ENCODE data around the gene BPHL.
"Not testable (repeated sequence)": the region's sequence is repeated elsewhere in the genome, so short reads cannot be mapped to it uniquely, and the experiment has no call there.

Gene BPHL

DNA sequence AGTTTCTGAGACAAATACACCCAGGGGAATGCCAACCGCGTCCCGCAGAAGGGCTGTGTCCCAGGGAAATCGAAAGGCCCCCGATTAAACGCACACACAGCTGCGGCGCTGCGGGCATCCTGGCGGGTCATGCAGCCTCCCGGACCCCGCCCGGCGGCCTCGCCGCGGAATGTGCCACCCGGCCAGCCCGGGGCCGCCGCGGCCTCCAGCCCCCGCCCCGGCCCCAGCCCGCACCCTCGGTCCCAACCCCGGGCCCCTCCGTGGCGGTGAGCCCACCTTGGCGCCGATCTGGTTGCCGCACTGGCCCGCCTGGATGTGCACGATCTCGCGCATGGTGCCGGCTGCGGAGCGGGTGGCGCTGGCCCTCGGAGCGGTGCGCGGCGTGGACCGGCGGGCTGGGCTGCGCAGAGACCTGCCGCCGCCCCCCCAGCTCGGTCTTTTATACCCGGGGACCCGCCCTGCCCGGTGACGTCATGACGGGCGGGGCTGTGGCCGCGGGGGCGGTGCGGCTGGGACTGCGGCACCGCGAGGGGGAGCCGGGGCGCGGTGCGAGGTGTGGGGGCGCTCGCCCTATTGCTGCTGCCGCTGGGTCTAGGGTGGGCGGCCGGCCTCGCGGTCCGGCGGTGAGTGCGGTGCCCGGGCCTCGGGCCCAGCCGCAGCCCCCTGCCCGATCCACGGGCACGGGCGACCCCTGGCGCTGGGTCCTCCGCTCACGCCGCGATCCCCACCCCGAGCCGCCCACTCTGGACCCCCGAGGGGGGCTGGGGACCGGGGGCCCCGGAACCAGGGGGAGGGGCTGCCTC is 38.8 kb downstream of the BPHL start, which contains the start of gene TUBB2A:
TSS of gene TUBB2A (minus strand) at position 414 of the 803 bp plus-strand sequence. CDS start at position 333, 81 bp downstream.
- DNase-seq: peak; percentile 85

DNA sequence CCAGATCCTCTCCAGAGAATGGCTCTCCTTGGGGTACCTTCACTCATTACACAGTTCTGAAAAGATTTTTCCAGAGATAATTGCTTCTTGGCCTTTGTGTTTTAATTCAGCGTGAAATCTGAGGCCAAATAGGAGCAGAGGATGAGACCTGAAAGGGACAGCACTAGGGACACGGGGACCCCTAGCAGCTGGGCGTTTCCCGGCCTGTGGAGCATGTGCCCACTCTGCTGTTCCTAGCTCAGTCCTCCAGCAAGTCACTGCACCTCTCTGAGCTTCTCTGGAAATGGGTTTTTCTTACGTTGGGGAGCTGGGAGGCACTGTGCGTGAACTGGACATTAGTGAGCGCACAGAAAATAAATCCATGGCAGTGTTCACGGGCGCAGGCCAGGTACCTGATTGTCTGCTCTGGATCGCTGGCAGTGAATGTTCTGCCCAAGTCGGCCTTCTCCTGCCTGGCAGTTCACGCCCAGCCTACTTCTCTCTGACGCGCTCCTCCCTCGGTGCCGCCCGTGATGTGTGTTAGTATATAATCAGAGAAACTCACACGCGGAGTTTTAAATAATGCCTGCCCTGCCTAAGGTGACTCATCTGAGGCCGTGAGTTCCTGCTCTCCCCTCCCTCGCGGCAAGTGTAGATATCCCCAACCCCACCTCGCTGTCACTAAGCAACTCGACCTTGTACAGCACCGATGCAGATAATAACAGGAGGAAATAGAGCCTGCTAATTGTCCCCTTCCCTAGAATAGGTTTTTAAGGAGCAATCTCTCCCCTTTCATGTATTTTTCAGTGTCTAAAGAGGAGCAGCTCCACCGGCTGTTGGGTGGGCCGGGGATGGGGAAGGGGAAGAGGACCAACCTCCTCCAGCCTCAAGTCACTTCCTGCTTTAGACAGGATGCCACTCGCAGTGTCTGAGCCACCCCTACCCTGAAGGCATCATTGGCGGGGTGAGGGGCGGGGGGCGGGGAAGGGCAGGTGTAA is 41.6 kb downstream of the BPHL start:
- peak; percentile 61 for DNase-seq

DNA sequence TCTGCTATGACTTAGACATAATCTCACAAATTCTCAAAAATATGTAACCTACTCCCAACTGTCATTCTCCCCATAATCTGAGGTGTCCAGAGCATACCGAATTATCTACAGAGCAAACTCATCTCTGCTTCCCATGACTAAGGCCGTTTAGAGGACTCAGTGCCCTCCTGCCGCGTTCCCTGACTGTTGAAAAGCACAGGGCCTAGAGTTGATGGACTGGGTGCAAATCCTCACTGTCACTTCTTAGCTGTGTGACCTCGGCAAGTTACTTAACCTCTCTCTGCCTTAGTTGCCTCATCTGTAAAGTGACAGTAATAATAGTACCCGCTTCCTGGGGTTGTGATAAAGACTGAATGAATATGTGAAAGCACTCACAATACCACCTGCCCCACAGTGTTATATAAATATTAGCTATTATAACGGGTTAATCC is 43.6 kb downstream of the BPHL start:
- no peak for DNase-seq

DNA sequence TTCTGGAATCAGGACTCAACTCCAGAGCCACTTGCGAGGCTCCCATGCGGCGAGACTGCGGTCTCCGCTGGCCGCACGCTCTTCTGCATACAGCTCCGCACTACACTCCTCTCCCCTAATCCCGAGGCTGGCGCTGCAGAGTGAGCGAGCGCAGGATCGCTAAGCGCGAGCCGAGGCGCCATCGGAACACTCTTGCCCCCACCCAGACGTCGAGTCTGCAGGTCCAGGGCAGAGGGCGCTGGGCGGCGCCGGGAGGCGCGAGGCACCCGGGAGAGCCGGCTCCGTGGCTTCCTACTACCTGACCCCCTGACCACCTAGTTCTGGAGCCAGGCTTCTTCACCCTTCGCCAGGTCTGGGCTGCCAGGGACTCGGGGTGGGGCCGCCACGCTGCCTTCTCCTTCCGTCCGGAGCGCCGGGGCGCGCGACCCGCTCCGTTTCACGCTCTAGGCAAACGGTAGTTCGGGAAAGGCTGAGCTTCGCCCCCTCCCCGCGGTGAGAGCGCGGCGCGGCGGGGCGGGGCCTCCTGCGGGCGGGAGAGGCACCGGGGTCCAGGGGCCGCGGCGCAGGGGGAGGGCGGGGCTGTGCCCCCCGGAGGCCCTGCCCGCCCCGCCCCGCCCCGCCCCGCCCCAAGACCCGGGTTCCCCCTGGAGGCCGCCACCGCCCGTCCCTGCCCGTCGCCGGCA is 44.2 kb downstream of the BPHL start:
- DNase-seq: peak; percentile 34

DNA sequence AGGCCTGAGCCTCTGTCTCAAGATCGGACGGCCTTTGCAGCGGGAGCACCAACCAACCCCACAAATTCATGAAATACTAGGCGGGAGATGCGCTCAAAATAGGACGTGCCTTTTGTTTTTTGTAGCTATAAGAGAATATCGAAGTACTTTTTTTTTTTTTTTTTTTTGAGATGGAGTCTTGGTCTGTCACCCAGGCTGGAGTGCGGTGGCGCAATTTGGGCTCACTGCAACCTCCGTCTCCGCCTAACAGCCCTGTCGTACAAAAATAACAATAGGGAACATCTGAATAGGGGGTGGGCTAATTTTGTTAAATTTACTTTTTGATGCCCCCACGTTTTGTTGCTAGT is 44.7 kb downstream of the BPHL start:
- no peak for DNase-seq

DNA sequence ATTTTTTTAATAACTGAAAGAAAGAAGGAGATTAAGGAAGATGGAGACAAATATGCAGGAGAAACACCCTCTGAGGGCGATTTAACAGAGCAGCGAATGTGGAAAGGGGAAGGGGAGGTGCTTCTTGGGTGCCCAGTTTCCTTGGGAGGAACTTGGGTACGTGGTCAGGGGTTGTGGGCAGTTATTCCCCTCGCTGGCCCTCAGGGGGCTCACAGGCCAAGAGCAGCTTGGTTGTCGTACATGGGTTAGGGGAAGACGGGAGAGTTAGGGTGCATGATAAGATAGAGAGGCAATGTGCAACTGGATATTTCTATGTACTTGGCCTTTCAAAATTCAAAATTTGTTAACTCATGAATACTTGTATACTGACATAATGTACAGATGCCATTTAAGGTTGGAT is 45.9 kb downstream of the BPHL start:
- DNase-seq: no peak

DNA sequence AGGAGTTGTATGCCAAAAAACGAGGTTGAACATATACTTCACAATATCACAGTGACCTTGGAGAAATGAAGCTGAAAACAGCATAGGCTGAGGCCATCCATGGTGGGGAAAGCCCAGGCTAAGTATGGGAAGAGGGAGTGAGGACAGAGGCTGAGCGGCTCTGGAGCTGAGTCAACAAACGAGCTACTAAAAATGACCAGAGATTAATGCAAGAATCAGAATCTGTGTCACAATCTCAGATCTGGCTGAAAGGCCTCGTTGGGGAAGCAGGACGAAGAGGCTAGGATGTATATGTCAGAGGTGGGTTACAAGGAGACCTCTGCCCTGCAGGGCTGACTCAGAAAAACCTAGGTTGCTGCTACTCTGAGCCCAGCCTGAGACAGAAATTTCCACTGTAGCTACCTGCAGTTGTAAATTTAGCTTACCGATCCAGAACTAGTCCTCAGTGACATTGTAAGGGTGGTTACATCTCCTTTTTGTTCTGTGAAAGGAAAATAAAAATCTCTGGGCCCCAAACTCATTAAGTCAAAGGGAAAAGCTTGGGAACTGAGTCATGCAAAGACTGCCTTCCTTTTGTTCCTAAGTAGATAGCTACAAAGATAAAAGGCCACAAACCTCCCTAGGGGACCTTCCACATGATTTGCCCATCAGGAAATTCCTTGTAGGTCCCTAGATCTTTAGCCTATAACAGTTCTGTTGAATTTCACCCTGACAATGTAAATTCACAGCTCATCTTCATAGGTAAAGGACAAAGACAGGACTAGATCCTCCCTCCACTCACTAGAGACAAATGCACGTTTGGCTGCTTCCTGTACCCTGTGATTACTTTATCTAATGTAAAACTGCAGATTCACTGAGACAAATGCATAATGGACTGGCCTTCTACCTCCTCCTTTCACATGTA is 47.4 kb downstream of the BPHL start:
- DNase-seq: no peak

DNA sequence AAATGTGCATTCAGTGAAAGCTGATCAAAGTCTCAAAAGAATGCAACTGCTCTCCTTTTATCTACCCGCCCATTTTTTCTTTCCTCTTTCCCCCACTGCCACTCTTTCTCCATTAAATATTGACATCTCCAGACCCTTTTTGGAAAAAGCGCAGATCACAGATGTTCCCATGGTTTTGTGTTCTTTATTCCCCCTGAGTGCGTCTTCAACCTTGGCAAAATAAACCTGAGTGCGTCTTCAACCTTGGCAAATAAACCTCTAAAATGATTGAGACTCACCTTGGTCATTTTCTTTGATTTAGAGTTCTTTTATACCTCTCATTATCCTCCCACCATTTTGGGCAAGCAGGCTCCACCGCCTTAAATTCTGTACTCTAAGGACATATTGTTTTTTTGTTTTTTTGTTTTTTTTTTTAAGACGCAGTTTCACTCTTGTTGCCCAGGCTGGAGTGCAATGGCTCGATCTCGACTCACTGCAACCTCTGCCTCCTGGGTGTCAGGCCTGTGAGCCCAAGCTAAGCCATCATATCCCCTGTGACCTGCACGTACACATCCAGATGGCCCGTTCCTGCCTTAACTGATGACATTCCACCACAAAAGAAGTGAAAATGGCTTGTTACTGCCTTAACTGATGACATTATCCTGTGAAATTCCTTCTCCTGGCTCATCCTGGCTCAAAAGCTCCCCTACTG is 48.2 kb downstream of the BPHL start:
- not testable (repeated sequence) for DNase-seq

DNA sequence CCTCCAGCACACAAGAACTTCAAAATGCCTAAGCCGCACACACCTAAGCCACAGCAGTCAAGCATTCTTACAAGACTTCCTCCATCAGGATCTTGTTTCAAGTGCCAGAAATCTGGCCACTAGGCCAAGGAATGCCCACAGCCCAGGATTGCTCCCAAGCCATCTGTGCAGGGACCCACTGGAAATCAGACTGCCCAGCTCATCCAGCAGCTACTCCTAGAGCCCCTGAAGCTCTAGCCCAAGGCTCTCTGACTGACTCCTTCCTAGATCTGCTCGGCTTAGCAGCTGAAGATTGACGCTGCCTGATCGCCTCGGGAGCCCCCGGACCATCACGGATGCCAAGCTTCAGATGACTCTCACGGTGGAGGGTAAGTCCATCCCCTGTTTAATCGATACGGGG is 49.5 kb downstream of the BPHL start:
- not testable (repeated sequence) for DNase-seq

DNA sequence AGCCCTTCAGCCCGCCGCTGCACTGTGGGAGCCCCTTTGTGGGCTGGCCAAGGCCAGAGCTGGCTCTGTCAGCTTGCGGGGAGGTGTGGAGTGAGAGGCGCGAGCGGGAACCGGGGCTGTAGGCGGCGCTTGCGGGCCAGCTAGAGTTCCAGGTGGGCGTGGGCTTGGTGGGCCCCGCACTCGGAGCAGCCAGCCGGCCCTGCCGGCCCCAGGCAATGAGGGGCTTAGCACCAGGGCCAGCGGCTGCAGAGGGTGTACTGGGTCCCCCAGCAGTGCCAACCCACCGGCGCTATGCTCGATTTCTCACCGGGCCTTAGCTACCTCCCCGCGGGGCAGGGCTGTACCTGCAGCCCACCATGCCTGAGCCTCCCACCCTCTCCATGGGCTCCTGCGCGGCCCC is 52.2 kb downstream of the BPHL start:
- DNase-seq: not testable (repeated sequence)

DNA sequence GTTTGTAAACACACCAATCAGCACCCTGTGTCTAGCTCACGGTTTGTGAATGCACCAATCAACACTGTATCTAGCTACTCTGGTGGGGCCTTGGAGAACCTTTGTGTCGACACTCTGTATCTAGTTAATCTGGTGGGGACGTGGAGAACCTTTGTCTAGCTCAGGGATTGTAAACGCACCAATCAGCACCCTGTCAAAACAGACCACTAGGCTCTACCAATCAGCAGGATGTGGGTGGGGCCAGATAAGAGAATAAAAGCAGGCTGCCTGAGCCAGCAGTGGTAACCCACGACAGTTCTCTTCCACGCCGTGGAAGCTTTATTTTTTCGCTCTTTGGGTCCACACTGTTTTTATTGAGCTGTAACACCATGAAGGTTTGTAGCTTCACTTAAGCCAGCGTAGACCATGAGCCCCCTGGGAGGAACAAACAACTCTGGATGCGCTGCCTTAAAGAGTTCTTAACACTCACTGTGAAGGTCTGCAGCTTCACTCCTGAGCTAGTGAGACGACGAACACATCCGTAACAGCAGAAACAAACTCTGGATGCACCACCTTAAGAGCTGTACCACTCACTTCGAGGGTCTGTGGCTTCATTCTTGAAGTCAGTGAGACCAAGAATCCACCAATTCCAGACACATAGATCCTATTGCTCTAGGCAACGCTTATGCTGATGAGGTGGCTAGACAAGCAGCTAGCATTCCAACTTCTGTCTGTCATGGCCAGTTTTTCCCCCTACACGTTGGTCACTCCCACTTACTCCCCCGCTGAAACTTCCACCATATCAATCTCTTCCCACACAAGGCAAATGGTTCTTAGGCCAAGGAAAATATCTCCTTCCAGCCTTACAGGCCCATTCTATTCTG is 53.0 kb downstream of the BPHL start:
- not testable (repeated sequence) for DNase-seq

DNA sequence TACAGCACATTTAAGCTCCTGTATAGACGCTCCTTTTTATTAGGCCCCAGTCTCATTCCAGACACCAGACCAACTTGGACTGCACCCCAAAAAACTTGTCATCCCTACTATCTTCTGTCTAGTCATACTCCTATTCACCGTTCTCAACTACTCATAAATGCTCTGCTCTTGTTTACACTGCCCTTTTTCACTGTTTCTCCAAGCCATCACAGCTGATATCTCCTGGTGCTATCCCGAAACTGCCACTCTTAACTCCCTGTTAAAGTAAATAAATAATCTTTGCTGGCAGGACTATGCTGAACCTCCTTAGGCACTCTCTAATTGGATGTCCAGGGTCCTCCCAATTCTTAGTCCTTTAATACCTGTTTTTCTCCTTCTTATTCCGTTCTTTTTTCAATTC is 54.3 kb downstream of the BPHL start:
- DNase-seq: not testable (repeated sequence)

DNA sequence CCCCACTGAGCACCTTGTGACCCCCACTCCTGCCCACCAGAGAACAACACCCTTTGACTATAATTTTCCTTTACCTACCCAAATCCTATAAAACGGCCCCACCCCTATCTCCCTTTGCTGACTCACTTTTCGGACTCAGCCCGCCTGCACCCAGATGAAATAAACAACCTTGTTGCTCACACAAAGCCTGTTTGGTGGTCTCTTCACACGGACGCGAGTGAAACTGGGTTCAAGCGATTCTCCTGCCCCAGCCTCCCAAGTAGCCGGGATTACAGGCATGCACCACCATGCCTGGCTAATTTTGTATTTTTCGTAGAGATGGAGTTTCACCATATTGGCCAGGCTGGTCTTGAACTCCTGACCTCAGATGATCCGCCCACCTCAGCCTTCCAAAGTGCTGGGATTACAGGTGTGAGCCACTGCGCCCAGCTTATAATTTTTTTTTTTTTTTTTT is 55.2 kb downstream of the BPHL start:
- not testable (repeated sequence) for DNase-seq

DNA sequence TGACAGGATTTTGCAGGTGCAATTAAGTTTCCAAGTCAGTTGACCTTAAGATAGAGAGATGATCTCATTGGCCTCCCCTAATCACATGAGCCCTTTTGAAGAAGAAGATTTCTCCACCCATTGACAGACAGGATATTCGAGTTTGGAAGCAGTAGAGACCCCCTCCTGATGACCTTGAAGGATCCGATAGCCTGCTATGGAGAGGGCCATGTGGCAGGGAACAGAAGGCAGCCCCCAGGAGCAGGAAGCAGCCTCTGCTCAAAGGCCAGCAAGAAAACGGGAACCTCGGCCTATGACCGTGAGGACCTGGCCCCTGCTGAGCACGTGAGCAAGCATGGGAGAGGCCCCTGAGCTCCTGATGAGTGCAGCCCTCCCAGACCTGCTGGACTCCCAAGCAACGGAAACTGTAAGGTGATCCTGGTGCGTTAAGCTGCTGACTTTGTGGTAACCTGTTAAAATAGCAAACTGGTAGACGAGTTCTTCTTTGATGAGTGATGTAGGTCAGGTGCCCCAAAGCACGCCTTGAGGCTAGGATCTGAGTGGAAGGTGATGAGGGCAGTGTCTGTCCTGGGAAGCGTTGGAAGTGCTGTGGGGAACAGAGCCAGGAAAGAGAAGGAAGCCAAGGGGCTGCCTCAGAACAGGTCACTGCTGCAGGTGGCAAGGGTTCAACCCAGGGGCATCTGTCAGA is 57.3 kb downstream of the BPHL start:
- DNase-seq: no peak

DNA sequence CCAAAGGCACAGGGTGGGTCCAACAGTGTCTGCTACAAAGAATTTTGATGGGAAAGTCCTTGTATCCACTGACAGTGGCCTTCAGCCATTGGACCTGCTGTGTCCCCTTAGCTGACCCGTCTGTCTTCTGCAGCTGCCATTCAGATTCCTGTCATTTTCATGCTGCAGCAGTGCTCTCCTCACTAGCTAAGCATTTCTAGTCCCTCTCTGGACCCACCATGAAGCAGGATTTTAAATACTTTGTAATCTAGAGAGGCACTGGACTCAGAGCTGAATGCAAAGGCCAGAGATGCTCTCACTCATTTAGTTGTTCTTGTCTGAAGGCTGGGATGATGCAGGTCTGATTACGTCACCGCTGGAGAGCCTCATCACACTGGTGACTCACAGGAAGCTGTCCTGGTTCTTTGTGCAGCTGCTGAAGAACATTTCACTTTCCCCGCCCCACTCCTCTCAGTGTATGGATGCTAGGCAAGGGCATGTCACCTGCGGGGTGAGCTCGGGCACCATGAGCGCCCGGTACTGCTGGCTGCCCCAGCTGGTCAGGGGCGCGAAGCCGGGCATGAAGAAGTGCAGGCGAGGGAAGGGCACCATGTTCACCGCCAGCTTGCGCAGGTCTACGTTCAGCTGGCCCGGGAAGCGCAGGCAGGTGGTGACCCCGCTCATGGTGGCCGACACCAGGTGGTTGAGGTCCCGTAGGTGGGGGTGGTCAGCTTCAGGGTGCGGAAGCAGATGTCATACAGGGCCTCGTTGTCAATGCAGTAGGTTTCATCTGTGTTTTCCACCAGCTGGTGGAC is 58.2 kb downstream of the BPHL start:
- DNase-seq: no peak

DNA sequence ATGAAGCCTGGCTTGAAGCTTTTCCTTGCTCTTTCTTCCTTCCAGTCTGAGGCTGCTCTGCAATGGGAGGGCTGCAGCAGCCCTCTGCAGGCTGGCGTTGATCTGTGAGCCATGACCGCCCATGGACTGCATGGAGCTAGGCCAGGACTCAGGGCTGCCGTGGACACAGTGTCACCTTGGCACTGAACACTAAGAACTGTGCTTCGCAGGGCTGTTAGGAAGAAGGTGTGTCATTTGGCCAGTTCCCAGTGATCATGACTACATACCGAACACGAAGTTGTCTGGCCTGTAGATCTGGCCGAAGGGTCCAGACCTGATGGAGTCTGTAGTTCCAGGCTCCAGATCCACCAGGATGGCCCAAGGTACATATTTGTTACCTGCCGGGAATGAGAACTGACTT is 60.2 kb downstream of the BPHL start:
- DNase-seq: not testable (repeated sequence)

DNA sequence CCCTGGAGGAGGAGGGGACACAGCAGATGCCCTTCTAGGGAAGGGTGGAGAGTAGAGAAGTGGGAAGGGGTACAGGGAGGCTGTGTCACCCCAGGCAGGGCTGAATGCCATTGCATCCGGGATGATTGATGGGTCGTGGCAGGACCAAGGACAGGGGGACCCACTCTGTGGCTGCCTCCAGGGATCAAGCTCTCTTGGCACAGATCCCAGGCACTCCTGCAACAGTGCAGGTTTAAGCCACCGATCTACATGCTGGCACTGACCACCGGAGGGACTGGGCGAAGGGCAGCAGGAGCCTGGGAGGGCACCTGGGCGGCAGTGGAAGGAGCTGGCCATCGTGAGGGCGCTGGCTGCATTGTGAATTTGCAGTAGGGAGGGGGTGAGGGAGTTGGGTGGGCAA is 61.4 kb downstream of the BPHL start:
- not testable (repeated sequence) for DNase-seq

DNA sequence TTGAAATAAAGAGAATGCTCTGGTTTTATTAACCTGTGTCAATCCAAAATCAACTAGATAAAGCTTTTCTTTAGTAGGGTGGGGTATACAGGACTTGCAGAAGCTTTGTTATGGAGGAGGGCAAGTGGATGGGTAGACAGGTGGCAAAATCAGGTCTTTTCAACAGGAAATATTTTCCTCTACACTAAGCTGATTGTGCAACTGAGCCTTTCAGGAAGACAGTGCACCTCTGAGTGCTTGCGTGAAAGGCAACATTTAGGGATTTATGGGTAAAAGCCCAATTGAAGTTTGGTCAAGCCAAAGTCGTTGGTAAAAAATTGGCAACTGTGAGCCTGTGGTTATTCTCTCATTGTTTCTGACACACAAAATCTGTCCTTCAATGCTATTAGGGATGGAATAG is 62.6 kb downstream of the BPHL start:
- no peak for DNase-seq

DNA sequence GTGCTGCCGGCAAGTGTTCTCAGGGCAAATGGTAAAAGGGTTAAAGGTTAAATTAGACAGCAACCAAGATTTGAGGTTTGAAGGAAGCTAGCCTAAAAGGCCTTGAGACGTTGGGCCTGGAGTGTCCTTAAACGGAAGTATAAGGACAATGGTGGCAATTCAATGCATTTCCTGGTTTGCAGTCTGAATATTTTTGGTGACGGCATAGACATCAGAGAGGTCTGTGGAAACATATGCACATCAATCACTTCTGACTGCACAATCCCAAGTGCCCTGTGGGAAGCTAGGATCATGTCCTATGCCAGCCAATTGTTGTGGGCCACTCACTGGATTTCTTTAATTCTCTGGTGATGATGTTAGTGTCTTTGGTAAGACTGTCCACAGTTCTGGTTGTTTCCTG is 64.6 kb downstream of the BPHL start:
- no peak for DNase-seq
